Trophoblast cell (in vitro differentiated cells and primary cell): Measurements from ENCODE around the gene SMAD2.

Experiments
- DNase-seq, 2 donors: peaks; one replicate each; pipeline ENCODE4 v3.0.0-alpha.2; 2016
- H2AFZ ChIP-seq: 2 replicates; pipeline ENCODE4 v1.6.1; 2013; ENCODE audit warnings: low read length, moderate library complexity, mild to moderate bottlenecking; ENCODE audit not compliant: insufficient read depth, poor library complexity
- H2AK5ac ChIP-seq: 2 replicates; pipeline ENCODE4 v1.6.1; 2013; ENCODE audit warnings: mild to moderate bottlenecking, low read length
- H2BK120ac ChIP-seq: 2 replicates; pipeline ENCODE4 v1.6.1; 2013; ENCODE audit warnings: low read length, mild to moderate bottlenecking, moderate library complexity; ENCODE audit not compliant: insufficient read depth, poor library complexity
- H2BK12ac ChIP-seq: 2 replicates; pipeline ENCODE4 v1.6.1; 2013; ENCODE audit warnings: mild to moderate bottlenecking, low read length, moderate library complexity
- H2BK5ac ChIP-seq: 2 replicates; pipeline ENCODE4 v1.6.1; 2013; ENCODE audit warnings: low read length, low read depth, moderate library complexity, mild to moderate bottlenecking; ENCODE audit not compliant: poor library complexity
- H3K14ac ChIP-seq: 2 replicates; pipeline ENCODE4 v1.6.1; 2013; ENCODE audit warnings: mild to moderate bottlenecking, low read length
- H3K18ac ChIP-seq: 2 replicates; pipeline ENCODE4 v1.6.1; 2013; ENCODE audit warnings: mild to moderate bottlenecking, low read length
- H3K23ac ChIP-seq: 2 replicates; pipeline ENCODE4 v1.6.1; 2013; ENCODE audit warnings: low read length
- H3K27ac ChIP-seq: 2 replicates; pipeline ENCODE4 v1.5.1; 2013; ENCODE audit warnings: low read depth, mild to moderate bottlenecking, inconsistent platforms, low read length, moderate library complexity
- H3K27me3 ChIP-seq: 2 replicates; pipeline ENCODE4 v1.6.1; 2013; ENCODE audit warnings: inconsistent platforms, mild to moderate bottlenecking, low read length, moderate library complexity; ENCODE audit not compliant: insufficient read depth
- H3K36me3 ChIP-seq, 2 experiments: 1 replicate in 1 of 2; 2 replicates in 1 of 2; pipeline ENCODE4 v1.6.1; 2013; ENCODE audit warnings: low read length in 2 of 2, mild to moderate bottlenecking in 2 of 2, moderate library complexity in 1 of 2; ENCODE audit not compliant: insufficient read depth in 2 of 2, control insufficient read depth in 1 of 2
- H3K4ac ChIP-seq: 2 replicates; pipeline ENCODE4 v1.6.1; 2013; ENCODE audit warnings: low read depth, mild to moderate bottlenecking, low read length, moderate library complexity
- H3K4me1 ChIP-seq, 2 experiments: 1 replicate in 1 of 2; 2 replicates in 1 of 2; pipeline ENCODE4 v1.6.1; 2013; ENCODE audit warnings: low read length in 2 of 2, mild to moderate bottlenecking in 2 of 2, moderate library complexity in 1 of 2; ENCODE audit not compliant: insufficient read depth in 2 of 2, control insufficient read depth in 1 of 2
- H3K4me2 ChIP-seq: 2 replicates; pipeline ENCODE4 v1.6.1; 2013; ENCODE audit warnings: inconsistent platforms, mild to moderate bottlenecking, low read length, moderate library complexity
- H3K4me3 ChIP-seq: 2 replicates; pipeline ENCODE4 v1.5.1; 2013; ENCODE audit warnings: mild to moderate bottlenecking, low read depth, low read length, inconsistent platforms
- H3K79me1 ChIP-seq: one replicate; pipeline ENCODE4 v1.6.1; 2013; ENCODE audit warnings: low read length
- H3K79me2 ChIP-seq: 2 replicates; pipeline ENCODE4 v1.6.1; 2013; ENCODE audit warnings: low read length, mild to moderate bottlenecking; ENCODE audit not compliant: control insufficient read depth, insufficient read depth, poor library complexity
- H3K9ac ChIP-seq: 2 replicates; pipeline ENCODE4 v1.6.1; 2013; ENCODE audit warnings: mild to moderate bottlenecking, low read length
- H3K9me3 ChIP-seq: 2 replicates; pipeline ENCODE4 v1.6.1; 2013; ENCODE audit warnings: low read depth, mild to moderate bottlenecking, control low read depth, inconsistent platforms, low read length; ENCODE audit not compliant: insufficient read depth
- H4K12ac ChIP-seq: 2 replicates; pipeline ENCODE4 v1.6.1; 2013; ENCODE audit warnings: low read depth, mild to moderate bottlenecking, low read length, moderate library complexity
- H4K8ac ChIP-seq: 2 replicates; pipeline ENCODE4 v1.6.1; 2013; ENCODE audit warnings: low read depth, mild to moderate bottlenecking, low read length, moderate library complexity
- H4K91ac ChIP-seq: one replicate; pipeline ENCODE4 v1.6.1; 2013; ENCODE audit warnings: low read depth, mild to moderate bottlenecking, low read length, moderate library complexity
- WGBS: extraction: QIAGEN DNeasy Blood & Tissue Kit; methylation state at CpG from one replicate; pipeline ENCODE4 v1.1.7; 2013; ENCODE audit warnings: missing lambda C conversion rate; ENCODE audit not compliant: insufficient read length, insufficient coverage; ENCODE audit errors: extremely low coverage; 5-methylcytosine and 5-hydroxymethylcytosine counted together

Gene SMAD2

GRCh38 chr18:47847635-47848034, 82.8 kb downstream of the SMAD2 start:
- Histone ChIP-seq H4K12ac (no peak overlapping the region), H3K9me3 (no peaks in the 10 kb centered on the region), H4K8ac (no peak overlapping the region), H3K18ac (no peak overlapping the region), H3K27ac (no peak overlapping the region), H3K27me3 (no peaks in the 10 kb centered on the region), H2BK5ac (no peak overlapping the region), H3K4ac (no peak overlapping the region), H3K23ac (no peak overlapping the region), H3K79me1 (peaks cover 2% of the 10 kb centered on the region), H2BK120ac (no peak overlapping the region), H3K36me3 (peaks cover 2 to 8% of the 10 kb centered on the region in 2 experiments), H2AFZ (no peak overlapping the region), H2AK5ac (no peak overlapping the region), H2BK12ac (no peak overlapping the region), H3K4me1 (peaks cover 3 to 4% of the 10 kb centered on the region in 2 experiments), H3K14ac (no peak overlapping the region), H3K4me3 (no peak overlapping the region), H3K9ac (no peak overlapping the region), H4K91ac (no peak overlapping the region), H3K4me2 (no peak overlapping the region), H3K79me2 (no peaks in the 10 kb centered on the region)
- DNase-seq = peak in 1 of 2 donors; percentile 60

- Histone ChIP-seq H3K4ac (no peak overlapping the region), H3K4me2 (no peak overlapping the region), H3K18ac (no peak overlapping the region), H3K14ac (no peak overlapping the region), H2BK120ac (no peak overlapping the region), H4K91ac (no peak overlapping the region), H3K27ac (no peak overlapping the region), H3K4me3 (no peak overlapping the region), H4K12ac (no peak overlapping the region), H3K9ac (no peak overlapping the region), H3K4me1 (peaks cover 3 to 4% of the 10 kb centered on the region in 2 experiments), H2AFZ (no peak overlapping the region), H3K36me3 (peaks cover 4 to 11% of the 10 kb centered on the region in 2 experiments), H3K9me3 (no peaks in the 10 kb centered on the region), H2AK5ac (no peak overlapping the region), H3K23ac (no peak overlapping the region), H3K27me3 (no peaks in the 10 kb centered on the region), H3K79me1 (peaks cover 2% of the 10 kb centered on the region), H2BK12ac (no peak overlapping the region), H2BK5ac (no peak overlapping the region), H4K8ac (no peak overlapping the region), H3K79me2 (no peaks in the 10 kb centered on the region)
- no CpG with 5 or more reads among the region's 2 CpGs for WGBS
- DNase-seq = peak; percentile 19 to 70
These were observed 84.0 kb downstream of the SMAD2 start for GRCh38 chr18:47846431-47846830.

- Histone ChIP-seq H3K4me1 (peaks cover 3 to 4% of the 10 kb centered on the region in 2 experiments), H2BK5ac (no peak overlapping the region)
These were observed 85.5 kb downstream of the SMAD2 start for GRCh38 chr18:47844828-47845498.

GRCh38 chr18:47842836-47843235, 87.6 kb downstream of the SMAD2 start:
- Histone ChIP-seq H3K4me3 (no peak overlapping the region), H2AFZ (no peak overlapping the region), H4K91ac (no peak overlapping the region), H2BK12ac (peak overlapping the region; percentile 40), H2BK120ac (no peak overlapping the region), H3K36me3 (peaks cover 2 to 14% of the 10 kb centered on the region in 2 experiments), H3K27ac (no peak overlapping the region), H3K14ac (no peak overlapping the region), H3K9ac (no peak overlapping the region), H3K4ac (no peak overlapping the region), H3K4me2 (no peak overlapping the region), H3K18ac (peak overlapping the region; percentile 14), H3K27me3 (no peaks in the 10 kb centered on the region), H2BK5ac (no peak overlapping the region), H3K79me1 (peaks cover 2% of the 10 kb centered on the region), H2AK5ac (no peak overlapping the region), H3K79me2 (no peaks in the 10 kb centered on the region), H3K9me3 (no peaks in the 10 kb centered on the region), H4K8ac (no peak overlapping the region), H4K12ac (no peak overlapping the region), H3K23ac (no peak overlapping the region), H3K4me1 (peaks cover 3 to 4% of the 10 kb centered on the region in 2 experiments)
- no peak for DNase-seq
- no CpG with 5 or more reads among the region's 1 CpG for WGBS

More at GRCh38 chr18:47844828-47845498, 85.5 kb downstream of the SMAD2 start:
- no peak overlapping the region for H3K4me2 ChIP-seq
- no peak overlapping the region for H3K9ac ChIP-seq
- H3K23ac ChIP-seq = no peak overlapping the region
- no CpG with 5 or more reads among the region's 5 CpGs for WGBS
- no peak overlapping the region for H4K91ac ChIP-seq
- no peaks in the 10 kb centered on the region for H3K79me2 ChIP-seq
- H2AK5ac ChIP-seq = no peak overlapping the region
- no peak overlapping the region for H4K8ac ChIP-seq
- no peak for DNase-seq
- no peak overlapping the region for H3K14ac ChIP-seq
- H2BK12ac ChIP-seq = no peak overlapping the region
- peaks cover 4 to 11% of the 10 kb centered on the region in 2 experiments for H3K36me3 ChIP-seq
- no peak overlapping the region for H3K4me3 ChIP-seq
- no peak overlapping the region for H3K4ac ChIP-seq
- H4K12ac ChIP-seq = no peak overlapping the region
- no peak overlapping the region for H3K27ac ChIP-seq
- no peak overlapping the region for H2BK120ac ChIP-seq
- no peak overlapping the region for H3K18ac ChIP-seq
- no peak overlapping the region for H2AFZ ChIP-seq
- H3K79me1 ChIP-seq = peaks cover 2% of the 10 kb centered on the region
- no peaks in the 10 kb centered on the region for H3K9me3 ChIP-seq
- H3K27me3 ChIP-seq = no peaks in the 10 kb centered on the region
